Naive B cell (primary cell): Measurements from ENCODE around the gene MBP. TPM values are rescaled to one million over a fixed set of nuclear protein-coding genes. Genes with fewer than 3 reads are reported as not detected.

Experiments used
- ATAC-seq, 2 donors: fragments of 150-1000 bp; cut with Tn5 transposase; 2 replicates each; pipeline ENCODE4 v1.10.0; 2021; ENCODE audit warnings: low read depth in 2 of 2, mild to moderate bottlenecking in 2 of 2, moderate library complexity in 2 of 2
- DNase-seq: peaks from one replicate; pipeline ENCODE4 v3.0.0; 2022
- H3K27ac Mint-ChIP-seq, 6 donors: one replicate each; pipeline ENCODE4 v1.8.0; 2020 to 2022; ENCODE audit warnings: mild to moderate bottlenecking in 6 of 6, mixed read lengths in 6 of 6, moderate library complexity in 5 of 6, inconsistent platforms in 2 of 6
- H3K27me3 Mint-ChIP-seq, 3 donors: one replicate each; pipeline ENCODE4 v1.8.0; 2021 to 2022; ENCODE audit warnings: mixed read lengths in 3 of 3, mild to moderate bottlenecking in 1 of 3
- H3K36me3 Mint-ChIP-seq, 2 donors: one replicate each; pipeline ENCODE4 v1.8.0; 2020 to 2022; ENCODE audit warnings: mixed read lengths in 2 of 2, inconsistent platforms in 1 of 2, mild to moderate bottlenecking in 1 of 2
- H3K4me1 Mint-ChIP-seq, 3 donors: one replicate each; pipeline ENCODE4 v1.8.0; 2020 to 2022; ENCODE audit warnings: mixed read lengths in 3 of 3, inconsistent platforms in 1 of 3, mild to moderate bottlenecking in 1 of 3, moderate library complexity in 1 of 3
- H3K4me3 Mint-ChIP-seq, 8 donors: one replicate each; pipeline ENCODE4 v1.8.0; 2020 to 2022; ENCODE audit warnings: mild to moderate bottlenecking in 8 of 8, mixed read lengths in 8 of 8, moderate library complexity in 8 of 8, inconsistent platforms in 2 of 8
- H3K9me3 Mint-ChIP-seq, 7 donors: one replicate each; pipeline ENCODE4 v1.8.0; 2020 to 2022; ENCODE audit warnings: mixed read lengths in 7 of 7, mild to moderate bottlenecking in 5 of 7, inconsistent platforms in 2 of 7, moderate library complexity in 1 of 7
- polyA plus RNA-seq, 6 donors: library from polyadenylated mRNA; unstranded; fragments of 300-500 nt; fragmentation: Illumina TruSeq; gene quantifications; one replicate each; pipeline ENCODE4 v1.2.3, GENCODE V29; 2021; ENCODE audit warnings: low read depth in 6 of 6

MBP gene
- polyA plus RNA-seq, 6 donors from 2014 or later, result 35.4 to 69.2 (median 66.6) TPM

DNA sequence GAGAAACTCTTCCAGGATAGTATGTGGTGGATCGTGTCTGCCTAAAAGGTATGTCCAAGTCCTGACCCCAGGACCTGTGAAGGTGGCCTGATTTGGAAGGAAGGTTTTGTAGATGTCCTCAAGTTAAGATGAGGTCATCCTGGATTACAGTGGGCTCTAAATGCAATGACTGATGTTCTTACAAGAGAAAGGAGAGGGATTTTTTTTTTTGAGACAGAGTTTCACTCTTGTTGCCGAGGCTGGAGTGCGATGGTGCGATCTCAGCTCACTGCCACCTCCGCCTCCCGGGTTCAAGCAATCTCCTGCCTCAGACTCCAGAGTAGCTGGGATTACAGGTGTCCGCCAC lies 19.9 kb downstream of the MBP start:
- H3K27me3 Mint-ChIP-seq, result no peaks in the 10 kb centered on the region
- H3K9me3 Mint-ChIP-seq, result no peaks in the 10 kb centered on the region
- peak overlapping the region in 2 of 8 donors; percentile 16 to 32 for H3K4me3 Mint-ChIP-seq
- DNase-seq (no peak), ATAC-seq (no peak)
- H3K4me1 Mint-ChIP-seq, result peaks cover 51 to 69% (median 68%) of the 10 kb centered on the region in 3 donors
- H3K27ac Mint-ChIP-seq, result peak overlapping the region in 4 of 6 donors; percentile 11 to 71 (median 32)
- H3K36me3 Mint-ChIP-seq, result peaks cover 0 to 4% of the 10 kb centered on the region in 2 donors

DNA sequence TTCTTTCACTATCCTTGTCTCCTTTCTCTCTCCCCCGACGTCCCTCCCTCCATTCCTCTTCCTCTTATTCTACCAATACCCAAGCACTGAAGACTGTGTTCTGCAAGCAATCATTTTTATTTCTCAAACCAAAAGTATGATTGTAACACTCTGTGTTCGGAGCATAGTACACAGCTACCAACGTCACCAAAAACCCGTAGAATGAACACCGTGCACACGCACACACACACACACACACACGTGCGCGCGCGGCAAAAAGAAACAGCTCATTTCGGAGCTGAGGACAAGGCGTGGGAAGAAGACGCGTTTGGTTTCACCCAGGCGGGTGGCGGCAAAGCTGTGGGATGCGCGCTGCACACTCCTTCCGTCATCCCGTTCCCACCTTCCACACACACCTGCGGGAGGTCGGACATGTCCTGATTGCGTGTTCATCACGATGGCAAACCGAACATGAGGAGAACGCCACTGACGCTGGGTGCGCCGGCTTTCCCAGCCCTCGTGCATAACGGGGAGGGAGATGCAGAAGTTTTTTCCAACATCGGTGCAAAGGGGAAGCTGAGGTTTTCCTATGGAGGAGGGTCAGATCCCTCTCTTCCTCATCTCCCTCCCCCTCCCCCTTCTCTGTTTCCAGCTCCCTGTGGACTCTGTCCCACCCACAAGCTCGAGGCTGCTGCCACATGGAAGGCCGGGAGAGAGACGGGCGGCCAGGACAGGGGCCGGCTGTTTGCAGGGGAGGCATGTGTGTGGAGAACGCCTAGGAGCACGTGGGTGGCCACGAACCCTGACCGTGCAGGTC lies 20.4 kb downstream of the MBP start:
- Mint-ChIP-seq H3K27ac (peak overlapping the region in 5 of 6 donors; percentile 8 to 78 (median 39)), H3K9me3 (no peaks in the 10 kb centered on the region), H3K4me1 (peaks cover 51 to 71% (median 68%) of the 10 kb centered on the region in 3 donors), H3K4me3 (peak overlapping the region in 4 of 8 donors; percentile 31 to 60 (median 46)), H3K36me3 (peaks cover 0 to 4% of the 10 kb centered on the region in 2 donors), H3K27me3 (no peaks in the 10 kb centered on the region)
- ATAC-seq (no peak), DNase-seq (no peak)

DNA sequence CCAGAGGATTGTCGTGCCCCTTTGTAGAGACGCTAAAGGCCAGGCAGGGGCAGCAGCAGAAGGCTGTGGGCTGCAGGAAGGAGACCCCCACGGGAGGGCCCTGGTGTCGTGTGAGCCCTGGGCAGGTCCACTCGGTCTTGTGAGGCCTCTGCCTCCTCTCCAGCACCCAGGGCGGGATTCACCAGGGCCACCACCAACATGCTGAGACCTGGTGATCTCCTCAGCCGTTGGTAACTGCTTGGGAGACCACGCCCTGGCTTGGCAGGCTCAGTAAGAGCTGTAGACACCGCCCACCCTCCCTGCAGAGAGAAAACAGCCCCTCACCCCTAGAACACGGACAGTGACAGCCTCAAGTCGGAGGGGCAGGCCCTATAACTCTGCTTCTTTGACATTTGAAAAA lies 21.1 kb downstream of the MBP start:
- no peak overlapping the region for H3K4me3 Mint-ChIP-seq
- peaks cover 0 to 4% of the 10 kb centered on the region in 2 donors for H3K36me3 Mint-ChIP-seq
- ATAC-seq (no peak), DNase-seq (no peak)
- H3K27me3 Mint-ChIP-seq, result no peaks in the 10 kb centered on the region
- H3K27ac Mint-ChIP-seq, result peak overlapping the region in 4 of 6 donors; percentile 8 to 81 (median 56)
- peaks cover 56 to 78% (median 69%) of the 10 kb centered on the region in 3 donors for H3K4me1 Mint-ChIP-seq
- H3K9me3 Mint-ChIP-seq, result no peaks in the 10 kb centered on the region

DNA sequence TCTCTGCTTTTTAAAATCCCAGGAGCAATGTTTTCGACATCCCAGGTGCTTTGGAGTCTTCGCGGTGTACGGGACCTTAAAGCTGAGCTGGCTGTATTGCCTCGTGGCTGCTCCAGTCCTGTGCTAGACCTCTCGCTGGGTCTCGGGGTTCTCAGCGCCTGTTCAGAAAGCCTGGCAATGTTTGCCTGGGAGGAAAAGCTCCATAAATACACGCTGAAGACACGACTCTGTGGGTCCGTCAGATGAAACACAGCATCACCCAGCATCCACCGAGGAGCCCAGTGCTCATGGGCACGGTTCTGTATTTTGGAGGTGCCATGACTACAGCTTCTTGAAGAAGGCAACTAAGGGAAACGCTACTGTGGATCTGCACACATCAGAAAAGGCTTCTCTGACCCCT lies 21.6 kb downstream of the MBP start:
- ATAC-seq (no peak), DNase-seq (no peak)
- Mint-ChIP-seq H3K4me3 (no peak overlapping the region), H3K36me3 (peaks cover 4 to 5% of the 10 kb centered on the region in 2 donors), H3K9me3 (no peaks in the 10 kb centered on the region), H3K27me3 (no peaks in the 10 kb centered on the region), H3K27ac (peak overlapping the region in 4 of 6 donors; percentile 34 to 81 (median 70)), H3K4me1 (peaks cover 57 to 80% (median 69%) of the 10 kb centered on the region in 3 donors)

DNA sequence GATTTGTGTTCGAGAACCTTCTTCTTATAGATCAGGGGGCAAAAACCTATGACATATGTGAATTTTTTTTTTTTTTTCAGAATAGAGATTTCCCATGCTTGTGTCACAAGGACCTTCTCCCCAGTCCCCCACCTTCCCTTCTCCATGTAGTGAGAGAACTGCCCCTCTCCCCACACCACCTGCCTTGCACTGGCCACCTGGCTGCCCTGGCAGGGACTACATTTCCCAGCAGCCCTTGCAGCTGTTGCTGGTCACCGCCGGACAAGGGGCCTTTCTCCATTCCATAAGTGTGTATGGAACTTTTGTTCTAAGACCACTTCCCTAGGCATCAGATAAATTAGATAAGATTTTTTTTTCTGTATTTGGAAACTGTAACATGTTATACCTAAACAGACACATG lies 22.2 kb downstream of the MBP start:
- ATAC-seq, result no peak
- H3K4me1 Mint-ChIP-seq, result peaks cover 59 to 84% (median 74%) of the 10 kb centered on the region in 3 donors
- peak overlapping the region in 1 of 6 donors; percentile 34 for H3K27ac Mint-ChIP-seq
- no peaks in the 10 kb centered on the region for H3K27me3 Mint-ChIP-seq
- peaks cover 4 to 10% of the 10 kb centered on the region in 2 donors for H3K36me3 Mint-ChIP-seq
- H3K4me3 Mint-ChIP-seq, result no peak overlapping the region
- no peak for DNase-seq
- no peaks in the 10 kb centered on the region for H3K9me3 Mint-ChIP-seq

DNA sequence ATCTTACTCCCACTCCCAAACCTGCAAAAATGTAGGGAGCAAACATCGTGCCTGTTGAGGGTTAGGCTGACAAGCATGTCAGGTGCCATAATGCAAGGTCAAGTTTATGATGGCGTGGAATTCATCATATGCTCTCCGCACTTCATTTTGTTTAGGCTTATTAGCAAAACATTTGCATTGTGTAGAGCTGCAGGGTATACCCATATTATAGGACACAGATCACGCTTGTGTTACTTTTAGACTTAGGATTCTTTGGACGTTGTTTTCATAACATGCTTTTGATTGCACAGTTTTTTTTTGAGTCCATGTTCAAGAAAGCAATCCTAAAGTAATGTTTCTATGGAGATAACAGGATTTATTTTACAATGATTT lies 22.9 kb downstream of the MBP start:
- no peak overlapping the region for H3K4me3 Mint-ChIP-seq
- no peaks in the 10 kb centered on the region for H3K27me3 Mint-ChIP-seq
- ATAC-seq, result no peak
- no peaks in the 10 kb centered on the region for H3K9me3 Mint-ChIP-seq
- peaks cover 4 to 18% of the 10 kb centered on the region in 2 donors for H3K36me3 Mint-ChIP-seq
- H3K4me1 Mint-ChIP-seq, result peaks cover 64 to 81% (median 77%) of the 10 kb centered on the region in 3 donors
- DNase-seq, result no peak
- peak overlapping the region in 1 of 6 donors; percentile 44 for H3K27ac Mint-ChIP-seq

DNA sequence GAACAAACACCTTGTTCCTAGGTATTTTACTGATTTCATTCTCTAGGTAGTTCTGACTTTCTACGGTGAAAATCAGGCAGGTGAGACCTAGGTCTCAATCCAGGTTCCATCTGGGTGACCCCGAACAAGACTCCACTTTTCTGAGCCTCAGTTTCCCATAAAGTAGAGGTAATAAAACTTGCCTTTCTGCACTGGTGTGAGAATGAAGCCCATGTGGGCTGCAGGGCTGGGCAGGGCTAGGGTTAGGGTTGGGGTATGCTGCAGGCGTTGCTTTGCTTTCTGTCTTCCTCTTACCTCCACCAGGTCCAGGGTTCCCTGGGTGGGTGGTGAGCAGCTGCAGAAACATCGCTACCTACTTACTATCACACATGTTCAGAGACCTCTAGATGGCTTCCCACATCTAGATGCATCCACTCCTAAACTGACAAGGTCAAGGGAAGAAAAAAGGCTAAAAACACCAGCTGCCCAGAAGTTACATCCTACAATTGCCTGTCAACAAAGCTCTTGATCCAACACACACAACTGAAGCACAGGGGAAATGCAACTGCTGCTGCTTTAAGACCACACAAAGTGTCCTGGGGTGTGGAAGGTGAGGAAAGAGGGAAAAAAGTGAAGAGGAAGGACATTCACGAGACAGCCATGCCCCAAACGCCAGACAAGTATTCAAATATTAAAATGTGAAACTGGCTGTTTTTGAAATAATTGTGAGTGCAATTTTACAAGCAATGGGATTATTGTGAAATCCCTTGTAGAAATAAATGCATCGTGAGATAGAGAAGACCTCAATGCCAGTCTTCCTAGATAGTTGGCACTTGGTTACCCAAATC lies 23.5 kb downstream of the MBP start:
- peaks cover 4 to 24% of the 10 kb centered on the region in 2 donors for H3K36me3 Mint-ChIP-seq

DNA sequence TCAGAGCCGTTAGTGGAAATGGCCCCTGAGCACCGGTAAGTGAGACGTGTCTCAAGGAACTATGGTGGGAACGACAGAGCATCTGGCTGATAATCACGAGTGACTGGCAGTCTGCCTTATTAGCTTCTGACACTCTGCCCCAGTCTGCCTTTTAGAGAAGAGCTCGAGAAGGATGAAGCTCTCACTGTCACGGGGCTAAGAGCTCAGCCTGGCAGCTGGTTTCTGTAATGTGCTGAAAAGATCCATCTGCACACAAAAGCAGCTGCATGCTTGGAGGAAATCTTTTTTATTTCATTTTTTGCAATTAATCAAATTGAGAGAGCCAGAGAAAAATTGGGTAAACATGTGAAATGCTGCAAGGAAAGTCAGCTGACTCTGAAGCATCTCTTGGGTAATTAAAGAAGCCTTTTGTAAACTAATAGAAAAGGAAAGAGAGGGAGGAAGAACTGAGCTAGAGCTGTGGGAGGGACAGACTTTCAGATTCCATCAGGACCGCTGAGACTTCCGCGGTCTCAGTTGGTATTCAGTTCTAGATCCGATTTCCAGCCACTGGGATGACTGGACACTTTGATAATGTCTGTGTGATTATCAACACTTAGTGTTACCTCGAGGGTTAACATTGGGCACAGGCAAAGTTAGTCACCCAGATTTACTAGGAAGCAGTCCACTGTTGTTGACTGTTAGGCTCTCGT lies 24.4 kb downstream of the MBP start:
- Mint-ChIP-seq H3K27me3 (no peaks in the 10 kb centered on the region), H3K27ac (peak overlapping the region in 5 of 6 donors; percentile 13 to 86 (median 63)), H3K9me3 (no peaks in the 10 kb centered on the region), H3K4me3 (peak overlapping the region in 7 of 8 donors; percentile 31 to 70 (median 57)), H3K36me3 (peaks cover 0 to 28% of the 10 kb centered on the region in 2 donors), H3K4me1 (peaks cover 64 to 78% (median 75%) of the 10 kb centered on the region in 3 donors)
- ATAC-seq, result peak; percentile 72 to 79
- DNase-seq, result peak; percentile 15

More for the DNA sequence above, 23.5 kb downstream of the MBP start:
- H3K4me3 Mint-ChIP-seq, result peak overlapping the region in 3 of 8 donors; percentile 5 to 32 (median 25)
- no peaks in the 10 kb centered on the region for H3K9me3 Mint-ChIP-seq
- DNase-seq (no peak), ATAC-seq (no peak)
- H3K4me1 Mint-ChIP-seq, result peaks cover 65 to 80% (median 78%) of the 10 kb centered on the region in 3 donors
- no peaks in the 10 kb centered on the region for H3K27me3 Mint-ChIP-seq
- peak overlapping the region in 5 of 6 donors; percentile 36 to 85 (median 54) for H3K27ac Mint-ChIP-seq

DNA sequence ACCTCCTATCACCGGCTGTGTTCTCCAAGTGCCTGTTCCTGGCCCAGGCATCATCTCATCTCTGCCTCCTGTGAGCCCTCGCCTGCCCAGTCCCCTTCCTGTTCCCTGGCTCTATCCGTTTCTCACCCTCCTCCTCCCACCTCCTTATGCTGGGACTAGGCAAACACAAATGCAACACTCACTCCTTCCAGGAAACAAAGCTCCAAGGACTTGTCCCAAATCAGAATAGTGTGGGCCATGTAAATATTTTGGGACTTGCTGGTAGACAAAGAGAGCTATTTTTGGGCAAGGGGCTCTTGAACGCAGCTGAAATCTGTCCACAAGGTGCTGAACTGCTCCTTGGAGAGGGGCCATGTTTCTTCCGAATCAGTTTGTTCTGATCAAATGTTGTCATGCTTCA lies 25.3 kb downstream of the MBP start:
- ATAC-seq, result no peak

DNA sequence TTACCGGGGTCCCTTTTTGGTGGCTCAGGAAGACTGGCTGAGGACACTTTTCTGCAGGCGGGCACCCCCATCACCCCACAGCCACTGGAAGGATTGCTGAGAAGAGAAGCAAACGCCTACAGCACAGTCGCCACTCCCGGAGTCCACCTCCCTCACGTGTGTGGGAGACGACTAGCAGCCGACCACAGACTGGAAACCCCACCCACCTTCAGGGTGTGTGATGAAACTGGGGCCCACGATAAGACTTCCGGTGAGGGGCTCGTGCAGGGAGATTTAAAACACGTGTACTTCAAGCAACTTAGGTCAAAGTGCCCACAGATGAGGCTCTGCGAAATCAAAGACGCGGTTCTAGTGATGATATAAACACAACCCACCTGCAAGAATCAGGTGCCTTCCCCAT lies 26.3 kb downstream of the MBP start:
- Mint-ChIP-seq H3K27me3 (no peaks in the 10 kb centered on the region), H3K4me1 (peaks cover 60 to 81% (median 70%) of the 10 kb centered on the region in 3 donors), H3K27ac (peak overlapping the region in 4 of 6 donors; percentile 18 to 86 (median 72)), H3K4me3 (peak overlapping the region in 6 of 8 donors; percentile 4 to 56 (median 47)), H3K36me3 (peaks cover 0 to 28% of the 10 kb centered on the region in 2 donors), H3K9me3 (no peaks in the 10 kb centered on the region)
- DNase-seq, result no peak
- peak; percentile 36 to 37 for ATAC-seq

More for the DNA sequence above, 25.3 kb downstream of the MBP start:
- peak overlapping the region in 5 of 8 donors; percentile 2 to 50 (median 30) for H3K4me3 Mint-ChIP-seq
- peaks cover 0 to 28% of the 10 kb centered on the region in 2 donors for H3K36me3 Mint-ChIP-seq
- no peaks in the 10 kb centered on the region for H3K9me3 Mint-ChIP-seq
- no peaks in the 10 kb centered on the region for H3K27me3 Mint-ChIP-seq
- H3K27ac Mint-ChIP-seq, result peak overlapping the region in 4 of 6 donors; percentile 31 to 86 (median 70)
- no peak for DNase-seq
- peaks cover 57 to 80% (median 69%) of the 10 kb centered on the region in 3 donors for H3K4me1 Mint-ChIP-seq

DNA sequence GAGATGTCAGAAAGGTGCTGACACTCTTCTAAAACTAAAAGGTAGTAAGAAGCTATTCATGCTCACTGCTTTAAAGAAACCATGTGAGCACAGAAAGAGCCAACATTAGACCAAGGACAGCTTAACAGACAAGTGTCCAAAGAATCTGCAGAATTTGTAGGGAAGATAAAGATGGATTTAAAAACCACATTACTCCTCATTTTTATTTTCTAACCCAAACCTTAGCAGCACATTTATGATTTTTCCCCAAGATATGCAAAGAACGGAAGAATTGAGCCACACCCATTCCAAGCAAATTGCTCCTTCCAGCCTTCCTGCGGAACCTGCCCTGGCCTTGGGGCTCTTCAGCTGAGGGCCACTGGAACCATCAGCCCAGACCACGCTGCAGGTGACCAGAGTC lies 26.9 kb downstream of the MBP start:
- peaks cover 63 to 83% (median 72%) of the 10 kb centered on the region in 3 donors for H3K4me1 Mint-ChIP-seq
- no peaks in the 10 kb centered on the region for H3K27me3 Mint-ChIP-seq
- ATAC-seq, result no peak
- no peaks in the 10 kb centered on the region for H3K9me3 Mint-ChIP-seq
- H3K4me3 Mint-ChIP-seq, result peak overlapping the region in 4 of 8 donors; percentile 3 to 53 (median 36)
- peaks cover 0 to 28% of the 10 kb centered on the region in 2 donors for H3K36me3 Mint-ChIP-seq
- H3K27ac Mint-ChIP-seq, result peak overlapping the region in 2 of 6 donors; percentile 23 to 86
- DNase-seq, result no peak

DNA sequence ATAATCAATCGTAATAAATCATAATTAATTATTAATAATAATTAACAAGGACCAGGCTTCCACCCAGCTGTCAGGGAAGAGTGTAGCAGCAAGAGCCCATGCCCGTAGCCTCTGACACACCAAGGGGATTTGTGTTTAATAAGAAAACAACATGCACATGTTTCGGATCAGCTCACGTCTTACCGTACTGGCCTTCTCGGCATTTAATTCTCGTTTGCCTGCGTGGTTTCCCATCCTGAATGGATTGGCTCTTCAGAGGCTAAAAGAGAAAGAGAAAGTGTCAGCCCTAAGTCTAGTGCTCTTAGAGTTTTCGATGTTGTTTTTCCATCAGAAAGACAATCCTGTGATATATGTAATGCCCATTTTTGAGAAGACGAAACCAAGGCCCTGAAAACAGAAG lies 27.6 kb downstream of the MBP start:
- Mint-ChIP-seq H3K9me3 (no peaks in the 10 kb centered on the region), H3K27me3 (no peaks in the 10 kb centered on the region), H3K36me3 (peaks cover 2 to 28% of the 10 kb centered on the region in 2 donors), H3K4me3 (peak overlapping the region in 4 of 8 donors; percentile 20 to 50 (median 39)), H3K27ac (peak overlapping the region in 3 of 6 donors; percentile 56 to 86 (median 69)), H3K4me1 (peaks cover 70 to 84% (median 72%) of the 10 kb centered on the region in 3 donors)
- ATAC-seq (no peak), DNase-seq (no peak)
